Fibroblast of lung (primary cell): ENCODE results near the gene PEX6. TPM values are rescaled to one million over a fixed set of nuclear protein-coding genes. Genes with fewer than 3 reads are reported as not detected.

Source experiments
- DNase-seq, 2 donors: peaks; one replicate each; pipeline versions ENCODE4 v3.0.0 to v3.0.0-alpha.2; 2010; ENCODE audit warnings: low read depth in 2 of 2
- H2AFZ ChIP-seq: 2 replicates; pipeline ENCODE4 v1.5.1; 2012; ENCODE audit warnings: low read length, control low read depth, inconsistent platforms
- H3K27ac ChIP-seq: 2 replicates; pipeline ENCODE4 v1.5.1; 2011; ENCODE audit warnings: low read length, control low read depth; ENCODE audit not compliant: insufficient read depth
- H3K27me3 ChIP-seq: 2 replicates; pipeline ENCODE4 v1.5.1; 2011; ENCODE audit warnings: mild to moderate bottlenecking, low read length; ENCODE audit not compliant: control insufficient read depth, insufficient read depth
- H3K36me3 ChIP-seq: 2 replicates; pipeline ENCODE4 v1.5.1; 2011; ENCODE audit warnings: low read length; ENCODE audit not compliant: control insufficient read depth, insufficient read depth
- H3K4me1 ChIP-seq: 2 replicates; pipeline ENCODE4 v1.5.1; 2011; ENCODE audit warnings: low read length; ENCODE audit not compliant: control insufficient read depth, insufficient read depth; ENCODE audit errors: extremely low read depth
- H3K4me2 ChIP-seq: 2 replicates; pipeline ENCODE4 v1.5.1; 2011; ENCODE audit warnings: low read length, control low read depth; ENCODE audit not compliant: insufficient read depth; ENCODE audit errors: extremely low read depth
- H3K4me3 ChIP-seq, 4 experiments: fragments of 200-600 bp in 1 of 4; sonication (generic) in 1 of 4; replicated peaks in 1 of 4; 2 replicates each; pipeline ENCODE4 v1.5.1; 2011 to 2016; ENCODE audit warnings: low read length in 4 of 4, low read depth in 3 of 4, mild to moderate bottlenecking in 3 of 4, control low read depth in 2 of 4, inconsistent platforms in 1 of 4, mixed read lengths in 1 of 4; ENCODE audit not compliant: insufficient read depth in 1 of 4; ENCODE audit errors: control extremely low read depth in 1 of 4
- H3K79me2 ChIP-seq: 2 replicates; pipeline ENCODE4 v1.5.1; 2012; ENCODE audit warnings: mild to moderate bottlenecking, low read length, inconsistent platforms; ENCODE audit not compliant: control insufficient read depth, insufficient read depth
- H3K9ac ChIP-seq: 2 replicates; pipeline ENCODE4 v1.5.1; 2011; ENCODE audit warnings: mild to moderate bottlenecking, low read length, control low read depth; ENCODE audit not compliant: insufficient read depth
- H3K9me3 ChIP-seq: 2 replicates; pipeline ENCODE4 v1.5.1; 2012; ENCODE audit warnings: low read depth, low read length; ENCODE audit not compliant: control insufficient read depth, insufficient read depth
- H4K20me1 ChIP-seq: 2 replicates; pipeline ENCODE4 v1.5.1; 2011; ENCODE audit warnings: low read length; ENCODE audit not compliant: control insufficient read depth, insufficient read depth; ENCODE audit errors: extremely low read depth
- EZH2 ChIP-seq: IDR thresholded peaks from 2 replicates; pipeline ENCODE4 v1.5.1; 2012; ENCODE audit warnings: low read length, control low read depth, mild to moderate bottlenecking; ENCODE audit errors: missing control alignments
- polyA plus RNA-seq, 2 donors: library from polyadenylated mRNA; depleted of rRNA in 1 of 2; stranded (reverse) in 1 of 2; unstranded in 1 of 2; fragments of >200 nt; gene quantifications; 2 replicates each; pipeline ENCODE4 v1.2.1, GENCODE V29; 2011 to 2012; ENCODE audit warnings: missing spikeins in 1 of 2
- total RNA-seq: library from RNA; depleted of rRNA; stranded (reverse); fragments of >200 nt; gene quantifications from 2 replicates; pipeline ENCODE4 v1.2.1, GENCODE V29; 2014
- TF ChIP-seq, protein P1 (sequence below), 2 donors: IDR thresholded peaks in 1 of 2; conservative IDR thresholded peaks in 1 of 2; 1 replicate in 1 of 2; 2 replicates in 1 of 2; pipeline ENCODE4 v1.5.1; 2011 to 2012; ENCODE audit warnings: low read length in 2 of 2, control low read depth in 1 of 2, inconsistent platforms in 1 of 2, low read depth in 1 of 2, mild to moderate bottlenecking in 1 of 2

Gene PEX6
- total and polyA plus RNA-seq, 2 donors (not counting 1 experiment from before 2014, with no cell fraction given), result 5.3 to 49.2 TPM

DNA sequence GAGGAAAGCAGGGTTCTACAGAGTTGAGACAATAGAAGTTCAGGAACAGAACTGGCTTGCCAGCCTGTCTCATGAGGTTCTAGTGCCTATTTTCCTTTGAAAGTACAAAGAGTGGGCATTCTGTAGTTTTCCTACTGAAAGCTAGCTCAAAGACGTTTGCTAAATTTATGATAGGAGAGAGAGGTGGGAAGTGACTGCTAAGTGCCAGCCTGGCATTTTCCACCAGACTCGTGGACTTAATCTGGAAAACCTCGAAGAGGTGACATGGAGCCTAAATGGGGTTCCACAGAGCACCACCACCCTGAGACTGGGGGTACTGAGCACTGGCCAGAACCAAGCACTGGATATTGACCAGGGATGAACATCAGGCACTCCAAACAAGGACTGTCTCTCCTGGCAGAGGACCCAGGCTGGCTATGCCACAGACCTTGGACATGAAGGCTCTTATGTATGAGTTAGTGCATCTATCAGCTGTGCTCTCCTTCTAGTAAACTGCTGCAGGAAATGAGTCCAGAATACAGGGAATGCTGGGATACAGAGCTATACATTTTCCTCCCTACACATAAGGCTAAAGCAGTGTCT is 7.1 kb downstream of the PEX6 start:
- H3K79me2 ChIP-seq, result no peaks in the 10 kb centered on the region
- no peak overlapping the region for H3K27ac ChIP-seq
- no peaks in the 10 kb centered on the region for H3K4me1 ChIP-seq
- H3K4me3 ChIP-seq, result no peak overlapping the region
- no peak overlapping the region for H3K4me2 ChIP-seq
- H3K36me3 ChIP-seq, result peaks cover 6% of the 10 kb centered on the region
- no peak overlapping the region for H2AFZ ChIP-seq
- TF ChIP-seq, protein P1, sequence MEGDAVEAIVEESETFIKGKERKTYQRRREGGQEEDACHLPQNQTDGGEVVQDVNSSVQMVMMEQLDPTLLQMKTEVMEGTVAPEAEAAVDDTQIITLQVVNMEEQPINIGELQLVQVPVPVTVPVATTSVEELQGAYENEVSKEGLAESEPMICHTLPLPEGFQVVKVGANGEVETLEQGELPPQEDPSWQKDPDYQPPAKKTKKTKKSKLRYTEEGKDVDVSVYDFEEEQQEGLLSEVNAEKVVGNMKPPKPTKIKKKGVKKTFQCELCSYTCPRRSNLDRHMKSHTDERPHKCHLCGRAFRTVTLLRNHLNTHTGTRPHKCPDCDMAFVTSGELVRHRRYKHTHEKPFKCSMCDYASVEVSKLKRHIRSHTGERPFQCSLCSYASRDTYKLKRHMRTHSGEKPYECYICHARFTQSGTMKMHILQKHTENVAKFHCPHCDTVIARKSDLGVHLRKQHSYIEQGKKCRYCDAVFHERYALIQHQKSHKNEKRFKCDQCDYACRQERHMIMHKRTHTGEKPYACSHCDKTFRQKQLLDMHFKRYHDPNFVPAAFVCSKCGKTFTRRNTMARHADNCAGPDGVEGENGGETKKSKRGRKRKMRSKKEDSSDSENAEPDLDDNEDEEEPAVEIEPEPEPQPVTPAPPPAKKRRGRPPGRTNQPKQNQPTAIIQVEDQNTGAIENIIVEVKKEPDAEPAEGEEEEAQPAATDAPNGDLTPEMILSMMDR (conservative IDR thresholded peaks at IDR 0.05 in 1 of 2, IDR thresholded peaks at IDR 0.05 in 1 of 2; ENCODE audit: low read depth in 1 of 2, low read length in 2 of 2), result no peak
- TF ChIP-seq EZH2, result no peak
- H4K20me1 ChIP-seq, result no peaks in the 10 kb centered on the region
- no peaks in the 10 kb centered on the region for H3K9me3 ChIP-seq
- no peaks in the 10 kb centered on the region for H3K27me3 ChIP-seq
- no peak for DNase-seq
- no peak overlapping the region for H3K9ac ChIP-seq

- H2AFZ ChIP-seq, result no peak overlapping the region
- DNase-seq, result peak in 1 of 2 donors; percentile 47
- TF ChIP-seq EZH2, result no peak
- TF ChIP-seq, protein P1 (conservative IDR thresholded peaks at IDR 0.05 in 1 of 2, IDR thresholded peaks at IDR 0.05 in 1 of 2; ENCODE audit: low read depth in 1 of 2, low read length in 2 of 2), result no peak
- no peak overlapping the region for H3K27ac ChIP-seq
- peaks cover 8% of the 10 kb centered on the region for H3K36me3 ChIP-seq
- no peaks in the 10 kb centered on the region for H3K27me3 ChIP-seq
- no peaks in the 10 kb centered on the region for H3K79me2 ChIP-seq
- H3K9ac ChIP-seq, result no peak overlapping the region
- no peak overlapping the region for H3K4me2 ChIP-seq
- H3K4me1 ChIP-seq, result no peaks in the 10 kb centered on the region
- H4K20me1 ChIP-seq, result no peaks in the 10 kb centered on the region
- no peaks in the 10 kb centered on the region for H3K9me3 ChIP-seq
- no peak overlapping the region for H3K4me3 ChIP-seq
Observed at GRCh38 chr6:42970871-42971612, 7.9 kb downstream of the PEX6 start.

DNA sequence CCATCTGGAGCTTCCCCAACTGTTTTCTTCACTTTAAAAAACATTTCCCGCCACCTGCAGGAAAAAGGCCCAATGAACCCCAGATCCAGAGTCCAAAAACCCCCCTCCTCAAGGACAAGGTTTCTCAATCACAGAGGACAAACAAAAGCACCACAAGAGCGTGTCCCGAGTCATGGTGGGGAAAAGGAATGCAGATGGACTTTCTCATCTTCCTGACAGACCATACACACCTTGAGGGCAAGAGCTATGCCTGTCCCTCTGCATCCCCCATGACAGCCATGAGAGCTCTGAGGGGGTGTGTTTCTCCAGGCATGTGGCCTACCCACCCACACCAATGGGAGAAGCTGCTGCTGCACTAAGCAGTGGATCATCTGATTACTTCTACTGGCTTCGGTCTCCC is 9.0 kb downstream of the PEX6 start:
- Histone ChIP-seq H3K27me3 (no peaks in the 10 kb centered on the region), H3K36me3 (peaks cover 8% of the 10 kb centered on the region), H3K9me3 (no peaks in the 10 kb centered on the region), H4K20me1 (no peaks in the 10 kb centered on the region), H2AFZ (no peak overlapping the region), H3K4me1 (no peaks in the 10 kb centered on the region), H3K4me2 (no peak overlapping the region), H3K27ac (no peak overlapping the region), H3K4me3 (no peak overlapping the region), H3K9ac (no peak overlapping the region), H3K79me2 (no peaks in the 10 kb centered on the region)
- TF ChIP-seq, protein P1 (conservative IDR thresholded peaks at IDR 0.05 in 1 of 2, IDR thresholded peaks at IDR 0.05 in 1 of 2; ENCODE audit: low read depth in 1 of 2, low read length in 2 of 2), result no peak
- TF ChIP-seq EZH2, result no peak
- no peak for DNase-seq
